Gastrocnemius medialis (tissue), 4 donors: ENCODE data around the gene JMJD1C.

Source experiments
- CTCF ChIP-seq, 5 experiments: fragments of 450-650 bp in 3 of 5; fragments of 200-600 bp in 2 of 5; sonication (generic) in 2 of 5; IDR thresholded peaks in 4 of 5; conservative IDR thresholded peaks in 1 of 5; 1 replicate in 4 of 5; 2 replicates in 1 of 5; pipeline ENCODE4 v1.5.1; 2016 to 2019; ENCODE audit warnings: antibody characterized with exemption in 5 of 5, mild to moderate bottlenecking in 3 of 5, moderate library complexity in 3 of 5
- POLR2A ChIP-seq, 2 donors: fragments of 450-650 bp; IDR thresholded peaks; one replicate each; pipeline ENCODE4 v1.6.1; 2017; ENCODE audit warnings: antibody characterized with exemption in 2 of 2, mild to moderate bottlenecking in 2 of 2, moderate library complexity in 2 of 2

DNA sequence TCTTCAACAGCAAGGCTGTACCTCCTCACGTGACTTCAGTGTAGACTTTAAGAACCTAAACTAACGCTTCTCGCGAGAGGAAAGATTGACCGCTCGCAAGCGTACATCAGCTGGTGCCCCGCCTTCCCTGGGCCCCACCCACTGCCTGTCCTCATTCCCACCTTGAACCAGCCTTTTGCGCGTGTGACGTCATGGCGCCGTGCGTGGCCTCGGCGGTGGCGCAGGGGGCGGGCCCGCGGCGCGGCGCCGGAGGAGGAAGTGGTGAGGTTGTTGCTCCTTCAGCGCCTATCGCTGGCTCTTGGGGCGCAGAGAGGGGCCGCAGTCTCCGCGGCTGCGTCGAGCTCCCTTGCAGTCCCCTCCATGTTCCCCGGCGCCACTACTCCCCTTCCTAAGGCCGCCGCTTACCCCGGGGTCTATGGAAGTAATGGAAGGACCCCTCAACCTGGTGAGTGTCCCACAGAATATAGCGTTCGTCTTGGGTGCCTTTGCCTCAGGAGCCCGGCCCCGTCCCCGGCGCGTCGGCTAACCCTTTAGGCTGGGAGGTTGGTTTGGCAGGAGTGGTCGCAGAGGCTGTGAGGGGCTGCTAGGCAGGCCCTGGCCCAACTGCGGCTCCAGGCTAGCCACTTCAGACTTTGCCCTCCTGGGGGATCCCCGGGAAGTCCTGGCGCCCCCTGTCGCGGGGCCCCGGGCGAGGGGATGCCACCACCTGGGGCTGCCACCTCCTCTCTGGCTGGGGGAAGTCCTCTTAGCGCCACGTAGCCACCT is 332.5 kb downstream of the JMJD1C start, which contains the start of gene NRBF2:
- TF ChIP-seq CTCF (IDR thresholded peaks at IDR 0.05 in 4 of 5, conservative IDR thresholded peaks at IDR 0.05 in 1 of 5) (peak in 2 of 5 experiments; percentile 19 to 31), POLR2A (IDR thresholded peaks at IDR 0.05) (peak; percentile 97 to 99)
